ENCODE data around the gene RAB44. TPM values are rescaled to one million over a fixed set of nuclear protein-coding genes. Genes with fewer than 3 reads are reported as not detected.
A peak's percentile ranks its signal among the peaks of the same experiment; 100 is the strongest.

RAB44 gene
- total RNA-seq, 2 donors from 2014 or later: 0.08 to 0.30 TPM

DNA sequence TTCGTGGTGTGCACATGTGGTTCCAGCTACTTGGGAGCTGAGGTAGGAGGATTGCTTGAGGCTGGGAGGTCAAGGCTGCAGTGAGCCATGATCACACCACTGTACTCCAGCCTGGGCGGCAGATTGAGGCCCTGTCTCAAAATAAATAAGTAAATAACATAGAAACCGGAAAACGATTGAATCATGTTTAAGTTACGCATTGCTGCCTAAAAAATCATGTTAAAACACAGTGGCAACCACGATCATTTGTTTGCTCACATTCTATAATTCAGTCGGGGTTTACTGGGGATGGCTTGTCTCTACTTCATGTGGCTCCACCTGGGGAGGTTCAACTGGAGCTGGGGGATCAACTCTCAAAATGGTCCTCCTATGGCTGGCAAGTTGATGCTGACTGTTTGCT lies 27.4 kb upstream of the RAB44 start:
- Histone ChIP-seq H3K27me3 (no peaks in the 10 kb centered on the region), H3K4me3 (no peak overlapping the region), H3K9ac (ENCODE audit: low read depth in 2 of 2, low read length in 2 of 2) (no peak overlapping the region), H3K36me3 (no peaks in the 10 kb centered on the region), H3K27ac (no peak overlapping the region), H3K9me3 (no peaks in the 10 kb centered on the region), H3K4me1 (no peaks in the 10 kb centered on the region)
- TF ChIP-seq, protein P1, sequence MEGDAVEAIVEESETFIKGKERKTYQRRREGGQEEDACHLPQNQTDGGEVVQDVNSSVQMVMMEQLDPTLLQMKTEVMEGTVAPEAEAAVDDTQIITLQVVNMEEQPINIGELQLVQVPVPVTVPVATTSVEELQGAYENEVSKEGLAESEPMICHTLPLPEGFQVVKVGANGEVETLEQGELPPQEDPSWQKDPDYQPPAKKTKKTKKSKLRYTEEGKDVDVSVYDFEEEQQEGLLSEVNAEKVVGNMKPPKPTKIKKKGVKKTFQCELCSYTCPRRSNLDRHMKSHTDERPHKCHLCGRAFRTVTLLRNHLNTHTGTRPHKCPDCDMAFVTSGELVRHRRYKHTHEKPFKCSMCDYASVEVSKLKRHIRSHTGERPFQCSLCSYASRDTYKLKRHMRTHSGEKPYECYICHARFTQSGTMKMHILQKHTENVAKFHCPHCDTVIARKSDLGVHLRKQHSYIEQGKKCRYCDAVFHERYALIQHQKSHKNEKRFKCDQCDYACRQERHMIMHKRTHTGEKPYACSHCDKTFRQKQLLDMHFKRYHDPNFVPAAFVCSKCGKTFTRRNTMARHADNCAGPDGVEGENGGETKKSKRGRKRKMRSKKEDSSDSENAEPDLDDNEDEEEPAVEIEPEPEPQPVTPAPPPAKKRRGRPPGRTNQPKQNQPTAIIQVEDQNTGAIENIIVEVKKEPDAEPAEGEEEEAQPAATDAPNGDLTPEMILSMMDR (IDR thresholded peaks at IDR 0.05): no peak
- no peak for DNase-seq
- intact Hi-C loops (cut with DNase I): no loop called here

DNA sequence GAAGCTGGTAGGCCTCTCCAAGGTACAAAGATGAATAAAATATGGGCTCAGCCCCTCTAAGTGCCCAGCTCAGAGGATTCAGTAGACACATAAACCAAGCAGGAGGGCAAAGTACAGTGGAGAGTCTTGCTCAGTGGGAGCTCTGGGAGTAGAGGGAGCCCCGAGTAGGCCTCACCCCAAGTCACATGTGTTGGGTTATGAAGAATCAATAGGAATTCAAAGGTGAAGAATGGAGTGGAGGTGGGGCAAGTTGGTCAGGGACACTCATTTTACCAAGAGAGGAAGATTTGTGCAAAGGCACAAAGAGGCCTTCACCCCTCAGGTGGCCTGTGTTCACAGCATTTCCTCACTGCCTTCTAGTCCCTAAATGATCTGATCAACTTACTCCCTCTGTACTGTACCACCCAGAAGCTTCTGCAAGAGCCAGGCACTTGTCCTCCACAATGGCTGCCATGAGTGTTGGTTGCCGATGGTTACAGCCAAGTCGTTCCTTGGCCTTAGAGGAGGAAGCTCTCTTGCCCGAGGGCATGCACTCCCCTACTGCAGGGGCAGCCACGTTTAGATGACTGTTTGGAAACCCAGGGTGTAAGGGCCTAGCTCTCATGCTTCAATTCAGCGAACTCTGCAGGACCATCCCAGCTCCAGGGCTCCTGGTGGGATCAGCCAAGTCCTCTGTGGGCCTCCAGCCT lies 25.8 kb upstream of the RAB44 start:
- TF ChIP-seq, protein P1 (IDR thresholded peaks at IDR 0.05): no peak
- H3K4me3 ChIP-seq: no peak overlapping the region
- no peaks in the 10 kb centered on the region for H3K9me3 ChIP-seq
- H3K27me3 ChIP-seq: no peaks in the 10 kb centered on the region
- H3K4me1 ChIP-seq: no peaks in the 10 kb centered on the region
- H3K9ac ChIP-seq (ENCODE audit: low read depth in 2 of 2, low read length in 2 of 2): no peak overlapping the region
- no peaks in the 10 kb centered on the region for H3K36me3 ChIP-seq
- DNase-seq: no peak
- intact Hi-C loops (cut with DNase I): no loop called here
- H3K27ac ChIP-seq: no peak overlapping the region

DNA sequence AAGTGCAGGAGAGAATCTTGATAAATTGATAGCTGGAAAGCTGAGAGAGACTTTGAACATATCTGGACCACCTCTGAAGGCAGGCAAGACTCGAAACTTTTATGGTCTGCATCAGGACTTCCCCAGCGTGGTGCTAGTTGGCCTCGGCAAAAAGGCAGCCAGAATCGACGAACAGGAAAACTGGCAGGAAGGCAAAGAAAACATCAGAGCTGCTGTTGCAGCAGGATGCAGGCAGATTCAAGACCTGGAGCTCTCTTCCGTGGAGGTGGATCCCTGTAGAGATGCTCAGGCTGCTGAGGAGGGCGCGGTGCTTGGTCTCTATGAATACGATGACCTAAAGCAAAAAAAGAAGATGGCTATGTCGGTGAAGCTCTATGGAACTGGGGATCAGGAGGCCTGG lies 23.7 kb upstream of the RAB44 start:
- DNase-seq: no peak
- Histone ChIP-seq H3K9me3 (no peaks in the 10 kb centered on the region), H3K9ac (ENCODE audit: low read depth in 2 of 2, low read length in 2 of 2) (no peak overlapping the region), H3K27ac (no peak overlapping the region), H3K4me3 (no peak overlapping the region), H3K36me3 (no peaks in the 10 kb centered on the region), H3K27me3 (no peaks in the 10 kb centered on the region), H3K4me1 (peaks cover 8% of the 10 kb centered on the region)
- TF ChIP-seq, protein P1 (IDR thresholded peaks at IDR 0.05): no peak
- intact Hi-C loops (cut with DNase I): no loop called here

DNA sequence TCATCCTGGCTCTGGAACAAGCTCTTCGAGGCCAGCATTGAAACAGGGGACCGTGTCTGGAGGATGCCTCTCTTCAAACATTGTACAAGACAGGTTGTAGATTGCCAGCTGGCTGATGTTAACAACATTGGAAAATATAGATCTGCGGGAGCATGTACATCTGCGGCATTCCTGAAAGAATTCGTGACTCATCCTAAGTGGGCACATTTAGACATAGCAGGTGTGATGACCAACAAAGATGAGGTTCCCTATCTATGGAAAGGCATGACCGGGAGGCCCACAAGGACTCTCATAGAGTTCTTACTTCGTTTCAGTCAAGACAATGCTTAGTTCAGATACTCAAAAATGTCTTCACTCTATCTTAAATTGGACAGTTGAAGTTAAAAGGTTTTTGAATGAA lies 22.7 kb upstream of the RAB44 start:
- TF ChIP-seq, protein P1 (IDR thresholded peaks at IDR 0.05): no peak
- peaks cover 8% of the 10 kb centered on the region for H3K4me1 ChIP-seq
- no peaks in the 10 kb centered on the region for H3K27me3 ChIP-seq
- no peak for DNase-seq
- no peak overlapping the region for H3K9ac ChIP-seq (ENCODE audit: low read depth in 2 of 2, low read length in 2 of 2)
- intact Hi-C loops (cut with DNase I): no loop called here
- no peak overlapping the region for H3K27ac ChIP-seq
- H3K4me3 ChIP-seq: no peak overlapping the region
- no peaks in the 10 kb centered on the region for H3K9me3 ChIP-seq
- no peaks in the 10 kb centered on the region for H3K36me3 ChIP-seq

DNA sequence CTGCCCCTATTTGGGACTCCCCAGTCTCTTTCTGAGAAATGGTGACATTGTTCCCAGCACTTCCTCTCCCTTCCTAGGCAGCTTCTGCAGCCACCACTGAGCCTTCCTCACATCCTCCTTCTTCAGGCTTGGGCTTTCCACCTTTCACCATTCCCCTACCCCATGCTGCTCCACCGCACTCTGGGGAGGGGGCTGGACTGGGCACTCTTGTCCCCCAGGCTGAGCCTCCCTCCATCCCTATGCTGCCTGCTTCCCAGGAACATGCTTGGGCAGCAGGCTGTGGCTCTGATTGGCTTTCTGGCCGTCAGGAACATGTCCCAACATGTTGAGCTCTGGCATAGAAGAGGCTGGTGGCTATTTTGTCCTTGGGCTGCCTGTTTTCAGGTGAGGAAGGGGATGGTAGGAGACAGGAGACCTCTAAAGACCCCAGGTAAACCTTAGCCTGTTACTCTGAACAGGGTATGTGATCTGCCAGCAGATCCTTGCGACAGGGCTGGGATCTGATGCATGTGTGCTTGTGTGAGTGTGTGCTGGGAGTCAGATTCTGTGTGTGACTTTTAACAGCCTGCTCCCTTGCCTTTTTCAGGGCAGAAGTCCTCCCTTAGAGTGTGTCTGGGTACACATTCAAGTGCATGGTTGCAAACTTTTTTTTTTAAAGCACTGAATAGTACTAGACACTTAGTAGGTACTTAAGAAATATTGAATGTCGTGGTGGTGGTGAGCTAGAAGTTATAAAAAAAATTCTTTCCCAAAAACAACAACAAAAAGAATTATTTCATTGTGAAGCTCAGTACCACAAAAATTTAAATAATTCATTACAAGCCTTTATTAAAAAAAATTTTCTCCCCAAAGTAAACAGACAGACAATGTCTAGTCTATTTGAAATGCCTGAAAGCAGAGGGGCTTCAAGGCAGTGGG lies 21.2 kb upstream of the RAB44 start:
- no peak overlapping the region for H3K4me3 ChIP-seq
- peaks cover 8% of the 10 kb centered on the region for H3K4me1 ChIP-seq
- intact Hi-C loops (cut with DNase I): no loop called here
- peak overlapping the region; percentile 17 to 98 for H3K9ac ChIP-seq (ENCODE audit: low read depth in 2 of 2, low read length in 2 of 2)
- no peaks in the 10 kb centered on the region for H3K27me3 ChIP-seq
- no peak for DNase-seq
- H3K9me3 ChIP-seq: no peaks in the 10 kb centered on the region
- no peaks in the 10 kb centered on the region for H3K36me3 ChIP-seq
- TF ChIP-seq, protein P1 (IDR thresholded peaks at IDR 0.05): no peak
- H3K27ac ChIP-seq: no peak overlapping the region

Measured in colonic mucosa (tissue), 4 donors.